CD4-positive, alpha-beta T cell treated with Interleukin-21 for 1 hour (primary cell): Measurements from ENCODE around the gene GLP1R.

ENCODE experiments used
- DNase-seq: peaks from one replicate; pipeline ENCODE4 v3.0.0-alpha.2; 2020

Gene GLP1R

GRCh38 chr6:39048481-39049399 is at the start of gene GLP1R:
TSS of gene GLP1R (plus strand) at chr6:39048781. CDS start at chr6:39048841, 60 bp downstream.
- no peak for DNase-seq

DNA sequence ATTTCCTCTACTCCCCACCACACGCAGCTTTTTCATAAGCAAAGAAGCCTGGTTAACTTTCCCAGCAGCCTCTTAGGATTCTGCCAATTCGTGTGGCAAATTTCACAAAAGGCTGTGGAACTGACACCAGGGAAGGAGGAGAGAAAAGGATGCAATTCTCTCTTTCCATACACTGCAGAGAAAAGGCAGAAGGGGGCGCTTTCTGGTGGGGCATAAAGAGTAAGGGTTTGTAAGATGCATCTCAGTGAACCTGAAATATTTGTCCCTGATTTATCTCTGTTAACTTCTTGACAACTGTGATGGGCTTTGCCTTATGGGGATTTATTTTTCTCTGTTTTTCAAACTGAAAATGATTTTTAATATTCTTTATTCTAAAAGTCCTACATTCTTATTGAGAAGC is 45.5 kb upstream of the GLP1R start:
- no peak for DNase-seq

DNA sequence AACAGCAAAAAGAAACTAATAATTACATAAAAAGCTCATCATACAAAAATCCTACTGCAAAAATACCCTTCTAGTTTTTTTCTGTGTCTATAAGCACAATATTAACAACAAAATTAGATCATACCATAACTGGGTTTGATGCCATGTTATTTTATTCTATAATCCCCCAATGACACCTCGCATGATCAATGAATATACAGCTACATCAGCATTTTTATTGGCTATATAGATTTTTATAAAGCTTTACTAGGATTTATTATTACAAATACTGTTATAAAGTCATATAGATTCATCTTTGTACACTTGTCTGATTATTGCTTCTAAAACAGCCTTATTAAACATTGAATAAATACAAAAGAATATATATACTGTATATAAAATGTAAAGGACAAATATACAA is 45.1 kb upstream of the GLP1R start:
- DNase-seq: no peak

DNA sequence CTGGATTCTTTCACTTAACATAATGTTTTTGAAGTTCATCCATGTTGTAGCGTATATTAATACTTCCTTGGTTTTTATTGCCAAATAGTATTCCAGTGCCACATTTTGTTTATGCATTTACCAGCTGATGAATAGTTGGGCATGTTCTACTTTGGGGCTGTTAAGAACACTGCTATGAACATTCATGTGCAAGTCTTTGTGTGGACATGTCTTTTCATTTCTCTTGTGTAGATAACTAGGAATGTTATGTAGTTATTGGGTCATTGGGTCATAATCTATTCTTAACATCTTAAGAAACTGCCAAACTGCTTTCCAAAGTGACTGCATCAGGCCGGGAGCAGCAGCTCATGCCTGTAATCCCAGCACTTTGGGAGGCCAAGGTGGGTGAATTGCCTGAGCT is 43.8 kb upstream of the GLP1R start:
- no peak for DNase-seq

GRCh38 chr6:39005774-39006173 is 42.8 kb upstream of the GLP1R start:
- DNase-seq: no peak

- DNase-seq: no peak
These were observed 41.0 kb upstream of the GLP1R start for GRCh38 chr6:39007575-39007974.

GRCh38 chr6:39008737-39009136 is 39.8 kb upstream of the GLP1R start:
- DNase-seq: no peak

DNA sequence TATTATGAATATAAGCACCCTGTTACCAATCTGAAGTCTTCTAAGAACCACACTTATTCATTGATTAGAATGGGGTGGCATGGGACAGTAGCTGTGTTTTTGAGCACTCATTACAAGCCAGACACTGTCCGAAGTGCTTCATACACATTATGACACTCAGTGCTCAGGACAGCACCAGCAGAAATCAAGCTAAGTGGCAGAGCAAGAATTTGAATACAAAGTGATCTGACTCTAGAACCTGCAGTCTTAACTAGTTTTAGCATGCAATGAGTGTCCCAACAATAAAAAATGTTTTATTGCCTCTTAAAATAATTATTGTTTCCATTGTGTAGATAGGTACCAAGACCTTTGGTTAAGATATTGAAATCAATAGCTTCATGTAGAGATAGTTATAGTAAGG is 39.1 kb upstream of the GLP1R start:
- no peak for DNase-seq

DNA sequence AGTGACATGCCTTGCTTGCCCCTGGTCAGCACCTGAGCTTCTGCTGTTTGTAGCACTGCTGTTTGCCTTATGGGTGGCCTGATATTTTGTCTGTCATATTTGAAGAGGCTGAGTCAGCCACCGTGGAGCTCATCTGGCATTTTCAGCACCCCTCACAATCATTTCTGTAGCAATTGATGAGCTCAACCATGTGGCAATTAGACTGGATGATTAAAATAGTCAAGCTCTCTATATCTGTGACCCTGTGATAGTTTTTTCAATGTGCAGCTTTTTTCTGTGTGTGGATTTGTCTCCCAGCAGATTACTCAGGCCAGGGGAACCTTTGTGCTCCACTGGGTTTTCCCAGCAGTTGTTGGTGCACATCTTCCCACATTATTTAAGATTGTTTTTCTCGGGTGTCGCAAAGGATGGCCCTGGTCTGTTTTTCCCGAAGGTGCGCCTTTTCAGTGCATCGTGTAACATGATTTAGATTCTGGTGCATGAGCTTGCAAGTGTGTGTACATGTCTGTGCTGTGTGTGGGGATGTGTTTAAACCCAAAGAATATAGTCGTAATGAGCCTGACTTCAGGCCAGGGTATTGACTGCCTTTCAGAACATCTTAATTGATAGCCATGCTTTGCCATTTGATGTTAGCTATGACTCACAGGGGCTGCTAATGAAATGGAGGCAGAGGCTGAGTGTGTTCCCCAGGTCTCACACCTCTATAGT is 31.6 kb upstream of the GLP1R start:
- no peak for DNase-seq

DNA sequence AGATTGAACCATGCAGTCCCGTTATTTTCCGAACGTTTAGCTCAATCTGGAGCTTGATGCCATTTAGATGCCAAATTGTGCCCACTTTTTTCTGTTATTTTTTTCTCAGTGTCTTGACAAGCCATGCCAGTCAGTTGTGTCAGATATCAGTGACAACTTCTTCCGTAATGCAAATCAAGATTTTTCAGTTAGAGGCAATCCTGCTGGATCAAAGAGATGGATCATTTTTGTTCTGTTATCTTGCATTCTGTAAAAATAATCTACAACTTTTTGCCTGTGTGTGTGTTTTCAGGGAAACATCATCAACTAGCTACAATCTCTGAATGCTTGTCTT is 31.1 kb upstream of the GLP1R start:
- no peak for DNase-seq

- DNase-seq: no peak
These were observed 30.5 kb upstream of the GLP1R start for GRCh38 chr6:39018103-39018502.

DNA sequence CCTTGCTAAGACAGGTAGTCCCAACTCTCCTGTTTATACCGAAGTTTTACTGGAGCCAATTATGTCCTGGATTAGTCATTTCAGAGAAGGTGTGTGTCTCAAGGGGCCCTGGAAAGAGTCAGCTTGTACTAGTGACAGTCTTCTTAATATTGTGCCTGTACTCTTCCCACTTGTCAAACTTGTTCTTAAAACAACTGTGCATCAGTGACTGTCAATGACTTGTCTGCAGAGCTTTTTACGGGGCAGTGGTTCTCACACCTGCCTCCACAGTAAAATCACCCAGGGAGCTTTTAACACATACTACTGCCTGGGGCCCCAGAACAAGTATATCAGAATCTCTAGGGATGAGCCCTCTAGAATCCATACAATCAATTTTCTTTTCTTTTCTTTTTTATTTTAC is 28.4 kb upstream of the GLP1R start:
- no peak for DNase-seq

- DNase-seq: no peak
These were observed 27.5 kb upstream of the GLP1R start for GRCh38 chr6:39021041-39021440.

GRCh38 chr6:39021779-39022178 is 26.8 kb upstream of the GLP1R start:
- no peak for DNase-seq

- no peak for DNase-seq
These were observed 22.4 kb upstream of the GLP1R start for GRCh38 chr6:39026175-39026574.

DNA sequence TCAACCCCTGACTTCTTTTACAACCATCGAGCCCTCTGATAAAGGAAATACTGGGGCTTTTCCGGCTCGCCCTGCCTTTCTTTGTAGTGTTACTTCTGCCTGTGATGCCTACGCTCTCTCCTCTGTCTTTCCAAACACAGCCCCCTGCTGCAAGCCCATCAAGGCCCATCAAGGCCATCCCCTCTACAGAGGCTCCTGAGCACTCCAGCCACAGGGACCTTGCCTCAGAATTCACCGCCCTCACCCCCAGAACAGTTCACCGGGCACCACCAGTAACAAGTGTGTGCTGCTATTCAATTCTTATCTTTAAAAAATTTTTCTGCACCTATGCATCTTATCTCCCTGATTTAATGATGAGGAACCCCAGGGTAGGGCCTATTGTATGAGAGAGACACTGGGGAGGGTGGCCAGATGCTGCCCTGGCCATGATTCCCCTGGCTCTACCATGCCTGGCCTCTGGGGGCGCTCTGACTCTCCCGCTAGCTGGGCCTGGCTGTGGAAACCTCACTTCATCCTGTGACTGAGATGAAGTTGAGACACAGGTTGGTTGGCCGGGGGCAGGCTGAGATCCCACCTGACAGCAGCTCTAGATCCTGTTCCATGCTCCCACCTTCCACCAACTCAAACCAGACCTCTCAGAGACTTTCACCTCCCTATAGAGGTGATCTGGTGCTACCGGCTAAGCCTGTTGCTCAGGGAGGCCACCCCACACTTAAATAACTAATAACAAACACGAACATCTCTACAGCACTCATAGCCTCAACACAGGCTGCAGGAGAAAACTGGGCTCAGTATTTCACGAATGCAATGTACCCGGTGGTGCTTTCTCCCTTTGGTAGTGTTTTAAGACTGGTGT is 19.2 kb upstream of the GLP1R start:
- DNase-seq: peak; percentile 13

- no peak for DNase-seq
These were observed 12.9 kb upstream of the GLP1R start for GRCh38 chr6:39035681-39036080.

DNA sequence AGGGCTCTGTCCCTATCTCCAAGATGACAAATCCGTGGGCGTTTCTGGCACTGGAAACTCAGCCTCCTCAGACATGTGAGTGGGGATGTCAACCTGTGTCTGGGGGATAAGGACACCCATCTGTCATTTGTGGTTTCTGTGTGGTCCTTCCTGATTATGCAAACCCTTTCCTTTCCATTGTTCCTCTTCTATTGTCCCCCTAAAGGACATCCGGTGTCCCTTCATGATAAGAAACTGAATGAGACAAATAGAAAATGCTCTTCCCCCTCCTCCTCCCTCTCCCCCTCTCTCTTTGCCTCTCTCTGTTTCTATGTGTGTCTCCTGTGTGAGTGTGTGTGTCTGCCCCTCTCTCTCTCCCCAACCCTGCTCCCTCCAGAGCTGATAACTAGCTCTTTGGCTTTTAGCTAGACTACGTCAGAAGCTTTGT is 11.5 kb upstream of the GLP1R start:
- DNase-seq: no peak

- no peak for DNase-seq
These were observed 10.9 kb upstream of the GLP1R start for GRCh38 chr6:39037707-39038106.

- DNase-seq: no peak
These were observed 8.4 kb upstream of the GLP1R start for GRCh38 chr6:39040080-39040673.

- no peak for DNase-seq
These were observed 7.5 kb upstream of the GLP1R start for GRCh38 chr6:39041072-39041471.

DNA sequence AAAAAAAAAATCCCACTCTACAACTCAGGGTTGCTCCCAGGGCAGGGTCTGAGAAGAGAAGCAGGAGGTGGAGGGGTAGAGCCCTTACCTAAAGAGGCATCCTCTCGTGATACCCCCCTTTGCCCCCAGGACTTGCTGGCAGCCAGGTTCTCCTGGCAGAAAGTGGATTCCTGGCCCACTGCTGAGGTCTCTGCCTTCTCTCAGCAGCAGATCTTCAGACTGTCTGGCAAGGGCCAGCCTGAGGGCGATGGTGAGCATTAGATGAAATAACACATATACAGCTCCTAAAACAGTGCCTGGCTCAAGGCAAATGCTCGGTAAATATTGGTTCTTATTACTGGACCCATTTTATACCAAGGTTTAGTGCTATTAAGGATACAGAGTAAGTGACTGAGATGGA is 4.8 kb upstream of the GLP1R start:
- DNase-seq: no peak

DNA sequence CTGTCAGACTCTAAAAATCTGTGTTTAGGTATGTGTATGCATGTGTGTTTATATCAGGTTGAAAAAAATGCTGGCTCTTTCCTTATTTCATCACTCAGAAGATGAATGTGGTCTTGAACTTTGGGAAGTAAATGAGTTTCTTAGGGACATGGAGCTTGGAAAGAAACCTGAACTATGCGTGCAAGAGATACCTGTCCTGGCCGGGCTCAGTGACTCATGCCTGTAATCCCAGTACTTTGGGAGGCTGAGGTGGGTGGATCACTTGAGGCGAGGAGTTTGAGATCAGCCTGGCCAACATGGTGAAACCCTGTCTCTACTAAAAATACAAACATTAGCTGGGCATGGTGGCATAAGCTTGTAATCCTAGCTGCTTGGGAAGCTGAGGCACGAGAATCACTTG is 4.4 kb upstream of the GLP1R start:
- no peak for DNase-seq
